ENCODE results near the gene SPOCK1. TPM values are rescaled to one million over a fixed set of nuclear protein-coding genes. Genes with fewer than 3 reads are reported as not detected.

SPOCK1 gene
- total and polyA plus RNA-seq, 3 donors from 2014 or later: 63.8 to 111 (median 101) TPM

- Histone ChIP-seq H3K27me3 (no peaks in the 10 kb centered on the region), H3K27ac (no peak overlapping the region), H3K36me3 (ENCODE audit: low read depth, missing control alignments) (no peaks in the 10 kb centered on the region), H3K4me3 (no peak overlapping the region), H3K9me3 (no peaks in the 10 kb centered on the region), H3K4me1 (peaks cover 4% of the 10 kb centered on the region)
- TF ChIP-seq POLR2A (IDR thresholded peaks at IDR 0.05) (no peak), CTCF (IDR thresholded peaks at IDR 0.05) (no peak)
- intact Hi-C loops (cut with DNase I; ENCODE audit: low total_unique reads): no loop called here
- no peak for DNase-seq
- WGBS, 2 donors: 78 to 84% methylated on average over 9 to 11 of the region's 11 CpGs
These were observed 123.2 kb downstream of the SPOCK1 start for GRCh38 chr5:137375741-137376526.

- Histone ChIP-seq H3K36me3 (ENCODE audit: low read depth, missing control alignments) (no peaks in the 10 kb centered on the region), H3K27me3 (no peaks in the 10 kb centered on the region), H3K4me3 (no peak overlapping the region), H3K4me1 (peaks cover 4% of the 10 kb centered on the region), H3K9me3 (no peaks in the 10 kb centered on the region), H3K27ac (no peak overlapping the region)
- no peak for TF ChIP-seq CTCF (IDR thresholded peaks at IDR 0.05)
- no peak for TF ChIP-seq POLR2A (IDR thresholded peaks at IDR 0.05)
- WGBS, 2 donors: 74 to 77% methylated on average over 5 to 7 of the region's 7 CpGs
- no peak for DNase-seq
- intact Hi-C loops (cut with DNase I; ENCODE audit: low total_unique reads): no loop called here
These were observed 124.9 kb downstream of the SPOCK1 start for GRCh38 chr5:137374110-137374714.

DNA sequence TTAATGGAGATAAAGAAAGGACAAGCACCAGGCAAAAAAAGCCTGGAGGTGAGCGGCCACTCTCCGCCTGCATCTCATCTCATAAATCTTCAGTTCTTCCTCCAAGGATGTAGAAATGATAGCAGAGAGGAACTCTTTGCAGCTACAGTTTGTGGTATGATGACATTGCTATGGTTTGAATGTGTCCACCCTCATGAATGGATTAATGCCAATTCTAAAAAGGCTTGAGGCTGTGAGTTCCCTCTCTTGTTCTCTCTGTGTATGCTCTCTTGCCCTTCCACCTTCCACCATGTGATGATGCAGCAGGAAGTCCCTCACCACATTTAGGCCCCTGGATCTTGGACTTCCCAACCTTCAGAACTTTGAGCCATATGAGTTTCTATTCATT lies 126.4 kb downstream of the SPOCK1 start:
- DNase-seq: no peak
- Histone ChIP-seq H3K4me3 (no peak overlapping the region), H3K27ac (no peak overlapping the region), H3K4me1 (peaks cover 4% of the 10 kb centered on the region), H3K27me3 (no peaks in the 10 kb centered on the region), H3K36me3 (ENCODE audit: low read depth, missing control alignments) (no peaks in the 10 kb centered on the region), H3K9me3 (no peaks in the 10 kb centered on the region)
- no peak for TF ChIP-seq POLR2A (IDR thresholded peaks at IDR 0.05)
- no peak for TF ChIP-seq CTCF (IDR thresholded peaks at IDR 0.05)
- 88 to 90% methylated on average over 2 of the region's 2 CpGs for WGBS, 2 donors
- intact Hi-C loops (cut with DNase I; ENCODE audit: low total_unique reads): no loop called here

GRCh38 chr5:137372016-137372772 lies 126.9 kb downstream of the SPOCK1 start:
- Histone ChIP-seq H3K4me3 (no peak overlapping the region), H3K4me1 (peaks cover 2% of the 10 kb centered on the region), H3K27me3 (no peaks in the 10 kb centered on the region), H3K9me3 (no peaks in the 10 kb centered on the region), H3K36me3 (ENCODE audit: low read depth, missing control alignments) (no peaks in the 10 kb centered on the region), H3K27ac (no peak overlapping the region)
- TF ChIP-seq POLR2A (IDR thresholded peaks at IDR 0.05) (no peak), CTCF (IDR thresholded peaks at IDR 0.05) (no peak)
- no peak for DNase-seq
- WGBS, 2 donors: 80 to 86% methylated on average over 2 of the region's 2 CpGs
- intact Hi-C loops (cut with DNase I; ENCODE audit: low total_unique reads): no loop called here
